ENCODE results near the gene MIPEP.

DNA sequence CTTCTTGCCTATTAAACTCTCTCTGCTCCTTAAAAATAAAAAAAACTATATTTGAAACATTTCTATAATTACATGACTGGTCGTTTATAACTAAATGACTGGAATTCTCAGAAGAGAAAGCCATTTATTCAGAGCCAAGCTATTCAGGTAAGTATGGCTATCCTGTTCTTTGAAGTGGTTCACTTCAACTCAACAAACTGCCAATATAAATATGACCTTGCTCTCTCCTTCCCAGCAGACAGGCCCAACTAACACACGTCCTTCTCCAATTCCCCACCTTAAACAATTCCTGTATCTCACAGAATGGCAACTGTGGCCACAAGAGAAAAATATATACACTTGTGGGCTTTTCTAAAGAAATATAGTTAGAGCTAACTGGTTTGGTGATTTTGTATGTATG, 153.9 kb downstream of the MIPEP start:
- TF ChIP-seq, protein P1, sequence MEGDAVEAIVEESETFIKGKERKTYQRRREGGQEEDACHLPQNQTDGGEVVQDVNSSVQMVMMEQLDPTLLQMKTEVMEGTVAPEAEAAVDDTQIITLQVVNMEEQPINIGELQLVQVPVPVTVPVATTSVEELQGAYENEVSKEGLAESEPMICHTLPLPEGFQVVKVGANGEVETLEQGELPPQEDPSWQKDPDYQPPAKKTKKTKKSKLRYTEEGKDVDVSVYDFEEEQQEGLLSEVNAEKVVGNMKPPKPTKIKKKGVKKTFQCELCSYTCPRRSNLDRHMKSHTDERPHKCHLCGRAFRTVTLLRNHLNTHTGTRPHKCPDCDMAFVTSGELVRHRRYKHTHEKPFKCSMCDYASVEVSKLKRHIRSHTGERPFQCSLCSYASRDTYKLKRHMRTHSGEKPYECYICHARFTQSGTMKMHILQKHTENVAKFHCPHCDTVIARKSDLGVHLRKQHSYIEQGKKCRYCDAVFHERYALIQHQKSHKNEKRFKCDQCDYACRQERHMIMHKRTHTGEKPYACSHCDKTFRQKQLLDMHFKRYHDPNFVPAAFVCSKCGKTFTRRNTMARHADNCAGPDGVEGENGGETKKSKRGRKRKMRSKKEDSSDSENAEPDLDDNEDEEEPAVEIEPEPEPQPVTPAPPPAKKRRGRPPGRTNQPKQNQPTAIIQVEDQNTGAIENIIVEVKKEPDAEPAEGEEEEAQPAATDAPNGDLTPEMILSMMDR (IDR thresholded peaks at IDR 0.05), result no peak
- TF ChIP-seq POLR2A (IDR thresholded peaks at IDR 0.05; ENCODE audit: low read depth) (no peak), POLR2AphosphoS5 (IDR thresholded peaks at IDR 0.05) (no peak), EP300 (IDR thresholded peaks at IDR 0.05) (no peak)
